ENCODE measurements around the gene OTP. TPM values are rescaled to one million over a fixed set of nuclear protein-coding genes. Genes with fewer than 3 reads are reported as not detected.
A peak's percentile ranks its signal among the peaks of the same experiment; 100 is the strongest.

The OTP gene
- total and polyA plus RNA-seq, 10 of the 15 experiments (the other 5 are each of a cell fraction or from before 2014, with no cell fraction given): 0.31 to 8.8 (median 2.4) TPM

GRCh38 chr5:77632526-77633206 lies 5.8 kb downstream of the OTP start (continued):
- TF ChIP-seq, protein P1, sequence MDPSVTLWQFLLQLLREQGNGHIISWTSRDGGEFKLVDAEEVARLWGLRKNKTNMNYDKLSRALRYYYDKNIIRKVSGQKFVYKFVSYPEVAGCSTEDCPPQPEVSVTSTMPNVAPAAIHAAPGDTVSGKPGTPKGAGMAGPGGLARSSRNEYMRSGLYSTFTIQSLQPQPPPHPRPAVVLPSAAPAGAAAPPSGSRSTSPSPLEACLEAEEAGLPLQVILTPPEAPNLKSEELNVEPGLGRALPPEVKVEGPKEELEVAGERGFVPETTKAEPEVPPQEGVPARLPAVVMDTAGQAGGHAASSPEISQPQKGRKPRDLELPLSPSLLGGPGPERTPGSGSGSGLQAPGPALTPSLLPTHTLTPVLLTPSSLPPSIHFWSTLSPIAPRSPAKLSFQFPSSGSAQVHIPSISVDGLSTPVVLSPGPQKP (IDR thresholded peaks at IDR 0.05; ENCODE audit: low read depth, low read length): no peak
- TF ChIP-seq ASH2L (IDR thresholded peaks at IDR 0.05; ENCODE audit: borderline replicate concordance, low read depth) (no peak), POLR2AphosphoS5 (IDR thresholded peaks at IDR 0.05; ENCODE audit: low read length) (peak; percentile 79; the same call in 1 of the 2 replicates), MEF2A (IDR thresholded peaks at IDR 0.05; ENCODE audit: insufficient read depth, low read depth, low read length) (no peak), CBFB (IDR thresholded peaks at IDR 0.05; ENCODE audit: low read depth) (0 out of 2 replicates have a peak, but pooled peaks have one; percentile 40), CTCF (IDR thresholded peaks at IDR 0.05 in 2 of 3, conservative IDR thresholded peaks at IDR 0.05 in 1 of 3; ENCODE audit: control insufficient read depth in 2 of 3, extremely low read depth in 1 of 3, insufficient read depth in 1 of 3, low read depth in 3 of 3, low read length in 3 of 3) (no peak), POLR2A (IDR thresholded peaks at IDR 0.05; ENCODE audit: low read depth, low read length) (peak; percentile 44; the same call in 1 of the 2 replicates), EGR1 (IDR thresholded peaks at IDR 0.05; ENCODE audit: borderline replicate concordance in 1 of 2, low read depth in 2 of 2, low read length in 2 of 2) (no peak), PAX5 (IDR thresholded peaks at IDR 0.05; ENCODE audit: borderline replicate concordance, low read depth, low read length) (peak; percentile 86), BCL11A (IDR thresholded peaks at IDR 0.05; ENCODE audit: low read depth, low read length) (no peak), NFYA (IDR thresholded peaks at IDR 0.05; ENCODE audit: borderline replicate concordance, low read depth, low read length) (no peak), LARP7 (IDR thresholded peaks at IDR 0.05) (no peak), EZH2 (IDR thresholded peaks at IDR 0.05; ENCODE audit: borderline replicate concordance, control insufficient read depth, low read depth, low read length) (no peak), MTA3 (IDR thresholded peaks at IDR 0.05; ENCODE audit: borderline replicate concordance, low read length) (no peak), NBN (IDR thresholded peaks at IDR 0.05) (no peak), EED (IDR thresholded peaks at IDR 0.05; ENCODE audit: low read depth) (peak; percentile 43; the same call in 1 of the 2 replicates), GATAD2B (conservative IDR thresholded peaks at IDR 0.05; ENCODE audit: low read depth) (0 out of 2 replicates have a peak, but pooled peaks have one; percentile 14), FOS (IDR thresholded peaks at IDR 0.05; ENCODE audit: borderline replicate concordance, extremely low read depth, insufficient read length) (no peak), NR2C1 (IDR thresholded peaks at IDR 0.05) (no peak), BACH1 (IDR thresholded peaks at IDR 0.05; ENCODE audit: borderline replicate concordance) (peak; percentile 50; the same call in 1 of the 2 replicates), KAT2A (conservative IDR thresholded peaks at IDR 0.05; ENCODE audit: control insufficient read depth, low read depth, low read length) (no peak), RUNX3 (IDR thresholded peaks at IDR 0.05; ENCODE audit: low read length) (peak; percentile 73)
